Measurements from ENCODE around the gene PLXNB2. TPM values are rescaled to one million over a fixed set of nuclear protein-coding genes. Genes with fewer than 3 reads are reported as not detected.

PLXNB2 gene
- total RNA-seq, 1 experiment from 2014 or later = 80.7 TPM

GRCh38 chr22:50307890-50308596 is 597 bp upstream of the PLXNB2 start:
- Histone ChIP-seq H3K36me3 (peaks cover 20% of the 10 kb centered on the region), H3K9me3 (no peaks in the 10 kb centered on the region), H3K27me3 (no peaks in the 10 kb centered on the region), H3K4me3 (no peak overlapping the region)
- DNase-seq = no peak

GRCh38 chr22:50305923-50306566 is 1.4 kb downstream of the PLXNB2 start:
- H3K36me3 ChIP-seq = peaks cover 32% of the 10 kb centered on the region
- DNase-seq = peak; percentile 99
- H3K4me3 ChIP-seq = peak overlapping the region; percentile 88
- no peaks in the 10 kb centered on the region for H3K9me3 ChIP-seq
- no peaks in the 10 kb centered on the region for H3K27me3 ChIP-seq

- Histone ChIP-seq H3K36me3 (peaks cover 34% of the 10 kb centered on the region), H3K9me3 (no peaks in the 10 kb centered on the region), H3K27me3 (no peaks in the 10 kb centered on the region), H3K4me3 (peak overlapping the region; percentile 88)
- no peak for DNase-seq
These were observed 2.0 kb downstream of the PLXNB2 start for GRCh38 chr22:50305393-50305922.

DNA sequence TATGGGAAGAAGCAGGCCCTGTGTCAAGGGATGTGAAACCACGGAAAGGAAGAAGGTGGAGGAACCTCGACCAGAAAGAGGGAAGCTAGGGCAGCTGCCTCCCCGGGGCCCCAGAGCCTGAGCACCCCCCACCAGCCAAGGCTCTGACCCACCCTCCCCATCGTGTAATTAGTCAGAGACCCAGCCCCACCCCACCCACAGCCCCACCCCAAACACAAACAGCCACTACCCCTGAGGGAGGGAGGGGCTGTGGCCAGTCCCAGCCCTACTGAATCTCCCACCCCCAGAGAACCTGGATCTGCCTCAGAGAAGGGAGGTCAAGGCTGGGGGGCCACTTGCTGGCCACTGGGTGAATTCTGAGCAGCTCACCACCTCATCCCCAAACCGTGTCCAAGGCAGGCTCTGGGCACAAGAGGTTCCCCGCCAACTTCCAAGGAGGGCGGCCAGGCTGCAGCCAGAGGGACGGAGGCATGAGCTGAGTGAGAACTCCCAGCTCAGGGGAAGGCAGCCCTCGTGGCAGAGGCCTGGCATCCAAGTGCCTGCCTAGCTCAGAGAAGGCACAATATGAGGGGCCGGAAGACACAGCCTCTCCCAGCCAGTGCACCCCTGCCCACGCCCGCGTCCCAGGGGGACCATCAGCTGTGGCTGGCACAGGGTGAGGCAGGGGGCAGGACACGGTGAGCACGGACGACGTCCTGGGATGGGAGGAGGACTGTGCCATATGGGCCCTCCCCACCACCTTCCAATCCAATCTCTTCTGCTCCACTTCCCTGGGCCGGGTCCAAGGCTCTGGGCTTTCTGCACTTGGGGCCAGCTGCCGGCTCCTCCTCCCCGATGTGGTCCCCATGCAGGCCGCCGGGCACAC is 2.7 kb downstream of the PLXNB2 start:
- H3K27me3 ChIP-seq = no peaks in the 10 kb centered on the region
- H3K4me3 ChIP-seq = peak overlapping the region; percentile 88
- H3K9me3 ChIP-seq = no peaks in the 10 kb centered on the region
- H3K36me3 ChIP-seq = peaks cover 34% of the 10 kb centered on the region
- DNase-seq = peak; percentile 95

DNA sequence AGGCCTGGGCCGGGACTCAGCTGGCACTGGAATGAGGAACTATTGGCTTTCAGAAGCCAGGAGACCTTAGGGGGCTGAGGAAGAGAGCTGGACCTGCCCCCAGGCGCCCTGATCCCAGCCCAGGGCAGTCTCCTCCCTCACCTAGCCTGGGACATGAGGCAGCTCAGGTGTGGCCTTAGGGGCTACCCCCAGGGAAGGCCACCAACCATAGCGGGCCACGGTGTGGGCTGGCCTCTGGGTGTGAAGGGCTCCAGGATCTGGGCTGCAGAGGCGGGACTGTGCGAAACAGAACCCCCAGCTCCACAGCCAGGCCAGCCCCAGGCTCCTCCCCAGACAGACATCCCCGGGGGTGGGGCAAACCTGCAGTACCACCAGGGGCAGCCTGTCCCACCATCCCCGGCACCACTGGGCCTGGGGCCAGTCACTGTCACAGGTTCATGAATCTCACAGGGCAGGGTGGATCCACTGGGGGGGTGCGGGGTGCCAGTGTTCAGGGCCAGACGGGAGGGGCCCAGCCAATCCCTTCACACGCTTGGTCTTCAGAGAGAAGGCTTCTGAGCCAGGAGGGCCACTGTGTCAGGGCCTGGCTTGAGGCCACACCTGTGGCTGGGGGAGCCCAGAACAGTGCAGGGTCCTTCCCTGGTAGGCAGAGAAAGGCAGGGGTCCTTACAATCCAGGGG is 3.5 kb downstream of the PLXNB2 start:
- H3K36me3 ChIP-seq = peaks cover 34% of the 10 kb centered on the region
- H3K27me3 ChIP-seq = no peaks in the 10 kb centered on the region
- H3K4me3 ChIP-seq = peak overlapping the region; percentile 25
- H3K9me3 ChIP-seq = no peaks in the 10 kb centered on the region
- DNase-seq = peak; percentile 78

GRCh38 chr22:50303515-50303847 is 4.0 kb downstream of the PLXNB2 start:
- H3K4me3 ChIP-seq = no peak overlapping the region

GRCh38 chr22:50302564-50302963 is 4.9 kb downstream of the PLXNB2 start:
- no peak for DNase-seq
- H3K36me3 ChIP-seq = peaks cover 36% of the 10 kb centered on the region
- no peak overlapping the region for H3K4me3 ChIP-seq
- no peaks in the 10 kb centered on the region for H3K27me3 ChIP-seq
- H3K9me3 ChIP-seq = no peaks in the 10 kb centered on the region

More at GRCh38 chr22:50303515-50303847, 4.0 kb downstream of the PLXNB2 start:
- Histone ChIP-seq H3K9me3 (no peaks in the 10 kb centered on the region), H3K27me3 (no peaks in the 10 kb centered on the region), H3K36me3 (peaks cover 36% of the 10 kb centered on the region)
- DNase-seq = no peak

- no peak overlapping the region for H3K4me3 ChIP-seq
- no peaks in the 10 kb centered on the region for H3K27me3 ChIP-seq
- DNase-seq = peak; percentile 83
- H3K36me3 ChIP-seq = peaks cover 36% of the 10 kb centered on the region
- no peaks in the 10 kb centered on the region for H3K9me3 ChIP-seq
These were observed 5.4 kb downstream of the PLXNB2 start for GRCh38 chr22:50302041-50302541.

DNA sequence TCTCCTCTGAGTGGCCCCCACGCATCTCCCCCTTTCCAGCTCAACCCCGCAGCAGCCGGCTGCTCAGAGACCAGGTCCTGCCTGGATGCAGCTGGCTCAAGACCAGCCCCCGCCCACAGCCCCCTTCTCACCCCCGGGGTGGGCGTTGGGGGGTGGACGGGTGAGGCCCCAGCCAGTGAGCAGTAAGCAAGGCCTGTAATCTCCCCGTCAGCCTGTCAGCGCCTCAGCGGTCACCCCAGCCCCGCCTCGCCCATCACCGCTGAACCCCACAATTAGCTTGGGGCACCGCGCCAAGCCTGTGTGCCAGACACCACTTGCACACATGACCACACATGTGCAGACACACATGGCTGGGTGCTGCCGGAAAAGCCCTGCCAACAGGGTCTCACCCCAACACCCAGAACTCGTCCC is 5.9 kb downstream of the PLXNB2 start:
- Histone ChIP-seq H3K4me3 (no peak overlapping the region), H3K36me3 (peaks cover 33% of the 10 kb centered on the region), H3K27me3 (no peaks in the 10 kb centered on the region), H3K9me3 (no peaks in the 10 kb centered on the region)
- no peak for DNase-seq

GRCh38 chr22:50300620-50301257 is 6.7 kb downstream of the PLXNB2 start:
- Histone ChIP-seq H3K36me3 (peaks cover 33% of the 10 kb centered on the region), H3K27me3 (no peaks in the 10 kb centered on the region), H3K9me3 (no peaks in the 10 kb centered on the region), H3K4me3 (no peak overlapping the region)
- no peak for DNase-seq

DNA sequence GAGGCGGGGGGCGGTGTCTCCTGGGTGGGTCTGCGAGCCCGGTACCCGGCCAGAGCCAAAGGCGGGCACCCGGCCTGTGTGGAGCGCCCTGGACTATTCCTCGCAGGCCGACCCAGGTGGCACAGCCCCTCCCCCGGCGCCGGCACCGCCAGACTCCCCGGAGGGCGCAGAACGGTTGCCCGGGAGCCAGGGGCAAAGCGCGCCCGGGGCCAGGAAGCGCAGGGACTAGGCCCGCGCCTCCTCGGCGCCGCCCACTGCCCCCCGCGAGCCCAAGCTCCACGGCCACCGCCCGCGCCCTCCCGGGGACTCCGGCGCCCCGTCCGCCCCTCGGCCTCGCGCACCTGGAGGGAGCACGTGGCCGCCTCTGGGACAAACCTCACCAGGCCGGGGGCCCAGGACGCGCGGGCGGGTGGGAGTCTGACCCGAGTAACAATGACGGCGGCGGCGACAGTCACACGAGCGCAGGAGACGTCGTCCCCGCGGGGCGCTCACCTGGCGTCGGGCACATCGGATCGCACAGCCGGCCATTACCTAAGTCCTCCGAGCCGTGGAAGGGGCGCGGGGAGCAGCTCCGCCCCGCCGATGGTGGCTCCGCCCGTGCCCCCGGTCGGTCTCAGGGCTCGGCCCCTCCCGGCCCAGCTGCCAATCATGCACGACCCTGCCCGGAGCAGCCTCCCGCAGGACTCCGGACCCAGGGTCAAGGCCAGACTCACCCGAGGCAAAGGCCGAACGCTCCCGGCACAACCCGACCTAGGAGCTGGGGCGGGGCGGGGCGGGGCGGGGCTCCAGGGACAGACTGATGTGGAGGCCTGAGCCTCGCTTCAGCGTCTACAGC is 7.4 kb downstream of the PLXNB2 start:
- Histone ChIP-seq H3K27me3 (no peaks in the 10 kb centered on the region), H3K4me3 (0 out of 2 replicates have a peak overlapping the region, but pooled peaks have one; percentile 5), H3K9me3 (no peaks in the 10 kb centered on the region), H3K36me3 (peaks cover 30% of the 10 kb centered on the region)
- peak; percentile 46 for DNase-seq

GRCh38 chr22:50298937-50299784 is 8.3 kb downstream of the PLXNB2 start:
- Histone ChIP-seq H3K36me3 (peaks cover 30% of the 10 kb centered on the region), H3K27me3 (no peaks in the 10 kb centered on the region), H3K4me3 (no peak overlapping the region), H3K9me3 (no peaks in the 10 kb centered on the region)
- DNase-seq = no peak

- Histone ChIP-seq H3K4me3 (no peak overlapping the region), H3K36me3 (peaks cover 21% of the 10 kb centered on the region), H3K27me3 (no peaks in the 10 kb centered on the region), H3K9me3 (no peaks in the 10 kb centered on the region)
- DNase-seq = no peak
These were observed 9.2 kb downstream of the PLXNB2 start for GRCh38 chr22:50298266-50298637.

- H3K9me3 ChIP-seq = no peaks in the 10 kb centered on the region
- no peak for DNase-seq
- H3K36me3 ChIP-seq = peaks cover 17% of the 10 kb centered on the region
- H3K4me3 ChIP-seq = no peak overlapping the region
- no peaks in the 10 kb centered on the region for H3K27me3 ChIP-seq
These were observed 9.8 kb downstream of the PLXNB2 start for GRCh38 chr22:50297510-50298265.
